H1 (cell line): ENCODE measurements around the gene NARS2.

Experiments used
- RFX5 ChIP-seq: IDR thresholded peaks from 2 replicates; pipeline ENCODE4 v1.6.1; 2011; ENCODE audit warnings: low read depth, low read length, improper control_type of control experiment, borderline replicate concordance
- TF ChIP-seq, protein P1 (sequence below), 3 experiments: IDR thresholded peaks; 1 replicate in 2 of 3; 2 replicates in 1 of 3; pipeline versions ENCODE4 v1.5.1 to v1.6.1; 2011; ENCODE audit warnings: low read length in 3 of 3, mild to moderate bottlenecking in 3 of 3, inconsistent platforms in 2 of 3, low read depth in 1 of 3, moderate library complexity in 1 of 3; ENCODE audit not compliant: insufficient read depth in 1 of 3; ENCODE audit errors: control extremely low read depth in 1 of 3

DNA sequence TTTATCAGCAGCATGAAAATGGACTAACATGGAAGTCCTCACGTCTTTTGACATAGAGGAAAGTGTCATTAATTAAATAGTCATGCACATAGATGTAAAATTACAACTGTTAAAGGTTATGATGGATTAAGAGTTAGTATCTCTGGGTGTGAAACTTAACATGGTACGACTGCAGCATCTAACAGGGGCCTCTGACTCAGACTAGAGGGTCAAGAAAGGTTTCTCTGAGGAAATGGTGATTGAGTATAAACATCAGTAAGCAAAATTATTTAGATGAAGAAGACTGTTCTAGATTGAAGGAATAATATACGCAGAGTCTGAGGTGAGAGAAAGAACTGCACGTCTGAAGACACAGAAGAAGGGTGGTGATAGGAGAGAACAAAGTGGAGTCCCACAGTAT, 114.9 kb downstream of the NARS2 start:
- TF ChIP-seq RFX5: no peak
- TF ChIP-seq, protein P1, sequence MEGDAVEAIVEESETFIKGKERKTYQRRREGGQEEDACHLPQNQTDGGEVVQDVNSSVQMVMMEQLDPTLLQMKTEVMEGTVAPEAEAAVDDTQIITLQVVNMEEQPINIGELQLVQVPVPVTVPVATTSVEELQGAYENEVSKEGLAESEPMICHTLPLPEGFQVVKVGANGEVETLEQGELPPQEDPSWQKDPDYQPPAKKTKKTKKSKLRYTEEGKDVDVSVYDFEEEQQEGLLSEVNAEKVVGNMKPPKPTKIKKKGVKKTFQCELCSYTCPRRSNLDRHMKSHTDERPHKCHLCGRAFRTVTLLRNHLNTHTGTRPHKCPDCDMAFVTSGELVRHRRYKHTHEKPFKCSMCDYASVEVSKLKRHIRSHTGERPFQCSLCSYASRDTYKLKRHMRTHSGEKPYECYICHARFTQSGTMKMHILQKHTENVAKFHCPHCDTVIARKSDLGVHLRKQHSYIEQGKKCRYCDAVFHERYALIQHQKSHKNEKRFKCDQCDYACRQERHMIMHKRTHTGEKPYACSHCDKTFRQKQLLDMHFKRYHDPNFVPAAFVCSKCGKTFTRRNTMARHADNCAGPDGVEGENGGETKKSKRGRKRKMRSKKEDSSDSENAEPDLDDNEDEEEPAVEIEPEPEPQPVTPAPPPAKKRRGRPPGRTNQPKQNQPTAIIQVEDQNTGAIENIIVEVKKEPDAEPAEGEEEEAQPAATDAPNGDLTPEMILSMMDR (IDR thresholded peaks at IDR 0.05; ENCODE audit: control extremely low read depth in 1 of 3, insufficient read depth in 1 of 3, low read depth in 1 of 3, low read length in 3 of 3): no peak
